Transverse colon (tissue), 4 donors: Measurements from ENCODE around the gene SULF2. TPM values are rescaled to one million over a fixed set of nuclear protein-coding genes. Genes with fewer than 3 reads are reported as not detected.

ENCODE experiments used
- DNase-seq: peaks from one replicate; pipeline ENCODE4 v3.0.0-alpha.2; 2019
- H3K27ac ChIP-seq, 4 donors: fragments of 200-600 bp; sonication (generic); 2 replicates each; pipeline ENCODE4 v1.5.1; 2016 to 2018; ENCODE audit warnings: inconsistent platforms in 4 of 4
- H3K27me3 ChIP-seq: fragments of 200-600 bp; sonication (generic); 2 replicates; pipeline ENCODE4 v1.5.1; 2017; ENCODE audit warnings: inconsistent platforms
- H3K36me3 ChIP-seq, 4 donors: fragments of 200-600 bp; sonication (generic); 2 replicates each; pipeline ENCODE4 v1.5.1; 2017 to 2019; ENCODE audit warnings: inconsistent platforms in 4 of 4
- H3K4me1 ChIP-seq, 4 donors: fragments of 200-600 bp; sonication (generic); 2 replicates each; pipeline ENCODE4 v1.5.1; 2017 to 2020; ENCODE audit warnings: inconsistent platforms in 4 of 4
- H3K4me3 ChIP-seq, 4 donors: fragments of 200-600 bp; sonication (generic); 1 replicate in 1 of 4; 2 replicates in 3 of 4; pipeline versions ENCODE4 v1.5.1 to v1.6.1; 2017 to 2019; ENCODE audit warnings: inconsistent platforms in 4 of 4
- H3K9me3 ChIP-seq, 2 donors: fragments of 200-600 bp; sonication (generic); 2 replicates each; pipeline ENCODE4 v1.5.1; 2017 to 2019; ENCODE audit warnings: inconsistent platforms in 2 of 2
- EP300 ChIP-seq: sonication (generic); formaldehyde crosslinking; IDR thresholded peaks from one replicate; pipeline ENCODE4 v1.6.1; 2017; ENCODE audit warnings: antibody characterized with exemption, low read depth
- POLR2A ChIP-seq: fragments of 450-650 bp; IDR thresholded peaks from one replicate; pipeline ENCODE4 v1.6.1; 2016; ENCODE audit warnings: antibody characterized with exemption, mild to moderate bottlenecking, moderate library complexity
- POLR2AphosphoS5 ChIP-seq, 3 donors: sonication (generic); formaldehyde crosslinking; IDR thresholded peaks; one replicate each; pipeline ENCODE4 v1.6.1; 2016; ENCODE audit warnings: antibody characterized with exemption in 3 of 3
- WGBS, 2 donors: methylation state at CpG; one replicate each; pipeline ENCODE4 v1.1.5; 2018; ENCODE audit warnings: low coverage in 1 of 2; 5-methylcytosine and 5-hydroxymethylcytosine counted together
- in situ Hi-C, 4 donors: fragments of 200-750 bp; cut with MboI; loops; one replicate each; pipeline versions ENCODE4 v1.15.0 to v1.15.1; 2017; ENCODE audit warnings: low sequenced_read_pairs in 3 of 4, low pct_ligation_motif_present in 1 of 4, low pct_unique_long_range_greater_than_20kb in 1 of 4
- intact Hi-C: fragments of 100-400 bp; cut with DNase I; formaldehyde crosslinking; loops from one replicate; pipeline ENCODE4 v1.15.1; 2023; ENCODE audit warnings: low total_unique reads
- total RNA-seq, 4 donors: library from RNA; depleted of rRNA; stranded (reverse); fragments of >200 nt; gene quantifications; one replicate each; pipeline ENCODE4 v1.1.0, GENCODE V29; 2016
- TF ChIP-seq, protein P1 (sequence below), 5 experiments: fragments of 200-600 bp in 3 of 5; fragments of 450-650 bp in 2 of 5; sonication (generic) in 3 of 5; IDR thresholded peaks; 1 replicate in 2 of 5; 2 replicates in 3 of 5; pipeline ENCODE4 v1.5.1; 2016 to 2017; ENCODE audit warnings: antibody characterized with exemption in 5 of 5, inconsistent platforms in 3 of 5, mild to moderate bottlenecking in 2 of 5, moderate library complexity in 1 of 5

SULF2 gene
- total RNA-seq, 4 donors from 2014 or later: 103 to 257 (median 191) TPM

DNA sequence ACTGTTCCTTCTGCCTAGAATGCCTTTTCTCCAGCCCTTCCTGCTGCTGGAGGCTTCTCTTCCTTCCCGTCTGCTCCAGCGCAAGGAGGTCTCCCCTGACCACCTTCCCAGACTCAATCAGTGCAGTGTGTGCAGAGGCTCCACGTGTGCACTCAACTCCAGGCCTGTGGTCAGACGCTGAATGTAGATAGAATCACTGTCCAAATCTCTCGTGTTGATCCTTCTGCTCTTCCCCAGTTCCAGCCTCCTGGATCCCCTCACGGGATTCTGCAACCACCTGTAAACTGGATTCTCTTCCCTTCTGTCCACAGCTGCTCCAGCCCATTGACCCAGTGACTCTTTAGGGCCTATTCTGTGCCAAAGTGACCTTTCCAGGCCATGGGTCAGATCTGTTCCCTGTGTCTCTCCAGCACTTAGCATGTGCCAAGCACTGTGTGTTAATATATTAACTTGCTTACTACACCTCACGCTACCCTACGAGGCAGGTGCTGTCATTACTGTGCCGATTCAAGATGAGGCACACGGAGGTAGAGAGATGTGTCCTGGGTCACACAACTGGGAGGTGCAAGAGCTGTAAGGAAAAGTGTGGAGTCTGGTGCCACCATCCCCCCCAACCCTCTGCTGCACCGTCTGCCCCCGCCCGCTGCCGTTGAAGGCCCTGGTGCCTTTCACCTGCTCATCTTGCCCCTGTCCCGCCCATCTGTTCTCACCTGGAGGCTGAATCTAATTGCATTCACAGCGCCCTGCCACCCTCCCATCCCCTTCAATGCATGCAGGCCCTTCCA lies 112.2 kb downstream of the SULF2 start:
- H3K4me1 ChIP-seq: no peaks in the 10 kb centered on the region
- H3K27ac ChIP-seq: no peak overlapping the region
- no peaks in the 10 kb centered on the region for H3K36me3 ChIP-seq
- H3K4me3 ChIP-seq: no peak overlapping the region
- DNase-seq: no peak
- in situ Hi-C loops (no loop called here), intact Hi-C loops (loop anchor here (10.0 kb wide), 1 partner anchor 112 kb away; the partner anchor contains the start of gene SULF2)
- H3K27me3 ChIP-seq: no peaks in the 10 kb centered on the region
- no peaks in the 10 kb centered on the region for H3K9me3 ChIP-seq
- TF ChIP-seq POLR2AphosphoS5 (IDR thresholded peaks at IDR 0.05) (no peak), EP300 (no peak), POLR2A (no peak)
- TF ChIP-seq, protein P1, sequence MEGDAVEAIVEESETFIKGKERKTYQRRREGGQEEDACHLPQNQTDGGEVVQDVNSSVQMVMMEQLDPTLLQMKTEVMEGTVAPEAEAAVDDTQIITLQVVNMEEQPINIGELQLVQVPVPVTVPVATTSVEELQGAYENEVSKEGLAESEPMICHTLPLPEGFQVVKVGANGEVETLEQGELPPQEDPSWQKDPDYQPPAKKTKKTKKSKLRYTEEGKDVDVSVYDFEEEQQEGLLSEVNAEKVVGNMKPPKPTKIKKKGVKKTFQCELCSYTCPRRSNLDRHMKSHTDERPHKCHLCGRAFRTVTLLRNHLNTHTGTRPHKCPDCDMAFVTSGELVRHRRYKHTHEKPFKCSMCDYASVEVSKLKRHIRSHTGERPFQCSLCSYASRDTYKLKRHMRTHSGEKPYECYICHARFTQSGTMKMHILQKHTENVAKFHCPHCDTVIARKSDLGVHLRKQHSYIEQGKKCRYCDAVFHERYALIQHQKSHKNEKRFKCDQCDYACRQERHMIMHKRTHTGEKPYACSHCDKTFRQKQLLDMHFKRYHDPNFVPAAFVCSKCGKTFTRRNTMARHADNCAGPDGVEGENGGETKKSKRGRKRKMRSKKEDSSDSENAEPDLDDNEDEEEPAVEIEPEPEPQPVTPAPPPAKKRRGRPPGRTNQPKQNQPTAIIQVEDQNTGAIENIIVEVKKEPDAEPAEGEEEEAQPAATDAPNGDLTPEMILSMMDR (IDR thresholded peaks at IDR 0.05): no peak
- WGBS, 2 donors: 85% methylated on average over 16 of the region's 16 CpGs; no CpG with 5 or more reads in 1 of the 2 donors

GRCh38 chr20:47672166-47672565 lies 113.1 kb downstream of the SULF2 start:
- no peak for DNase-seq
- 93 to 100% methylated on average over 3 to 15 of the region's 15 CpGs for whole genome bisulfite sequencing, 2 donors
- TF ChIP-seq EP300 (no peak), POLR2AphosphoS5 (IDR thresholded peaks at IDR 0.05) (no peak), POLR2A (no peak)
- TF ChIP-seq, protein P1 (IDR thresholded peaks at IDR 0.05): no peak
- H3K4me1 ChIP-seq: no peaks in the 10 kb centered on the region
- H3K4me3 ChIP-seq: no peak overlapping the region
- in situ Hi-C loops: no loop called here
- no peaks in the 10 kb centered on the region for H3K9me3 ChIP-seq
- H3K27me3 ChIP-seq: no peaks in the 10 kb centered on the region
- intact Hi-C loops: loop anchor here (10.0 kb wide), 1 partner anchor 113 kb away; the partner anchor contains the start of gene SULF2
- no peak overlapping the region for H3K27ac ChIP-seq
- no peaks in the 10 kb centered on the region for H3K36me3 ChIP-seq

DNA sequence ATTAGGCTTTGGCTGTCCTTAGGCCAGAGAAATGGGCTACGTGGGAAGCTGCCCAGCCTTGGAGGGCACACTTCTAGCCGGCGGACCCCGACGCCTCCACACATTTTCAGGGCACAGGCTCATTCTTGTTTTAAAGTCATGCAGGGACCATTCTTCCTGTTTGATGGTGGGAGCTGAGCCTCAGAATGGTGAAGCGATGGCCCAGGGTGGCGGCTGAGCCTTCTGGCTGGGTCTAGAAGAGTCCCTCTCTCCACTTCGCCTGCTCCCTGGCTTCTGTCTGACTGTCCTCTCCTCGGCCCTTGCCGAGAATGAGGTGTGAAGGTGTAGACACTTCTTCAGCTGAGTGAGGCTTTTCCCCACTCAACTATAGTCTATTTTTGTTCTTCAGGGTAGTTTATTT lies 114.4 kb downstream of the SULF2 start:
- intact Hi-C loops: loop anchor here (10.0 kb wide), 1 partner anchor 114 kb away; the partner anchor contains the start of gene SULF2

More for the DNA sequence above, 114.4 kb downstream of the SULF2 start:
- no peaks in the 10 kb centered on the region for H3K27me3 ChIP-seq
- H3K36me3 ChIP-seq: no peaks in the 10 kb centered on the region
- 92 to 96% methylated on average over 8 to 10 of the region's 10 CpGs for WGBS, 2 donors
- TF ChIP-seq POLR2A (no peak), EP300 (no peak), POLR2AphosphoS5 (IDR thresholded peaks at IDR 0.05) (no peak)
- TF ChIP-seq, protein P1 (IDR thresholded peaks at IDR 0.05): no peak
- H3K27ac ChIP-seq: no peak overlapping the region
- no peaks in the 10 kb centered on the region for H3K9me3 ChIP-seq
- no peak for DNase-seq
- H3K4me1 ChIP-seq: no peaks in the 10 kb centered on the region
- in situ Hi-C loops: no loop called here
- H3K4me3 ChIP-seq: no peak overlapping the region
